Stimulated activated CD8-positive, alpha-beta memory T cell treated with anti-CD3 and anti-CD28 coated beads, Interleukin-15, amount 100 ng/mL, for 24 hours (primary cell): ENCODE data around the gene SETD1A.

ENCODE experiments used
- DNase-seq: peaks from one replicate; pipeline ENCODE4 v3.0.0-alpha.2; 2020; ENCODE audit warnings: low read depth

The SETD1A gene

DNA sequence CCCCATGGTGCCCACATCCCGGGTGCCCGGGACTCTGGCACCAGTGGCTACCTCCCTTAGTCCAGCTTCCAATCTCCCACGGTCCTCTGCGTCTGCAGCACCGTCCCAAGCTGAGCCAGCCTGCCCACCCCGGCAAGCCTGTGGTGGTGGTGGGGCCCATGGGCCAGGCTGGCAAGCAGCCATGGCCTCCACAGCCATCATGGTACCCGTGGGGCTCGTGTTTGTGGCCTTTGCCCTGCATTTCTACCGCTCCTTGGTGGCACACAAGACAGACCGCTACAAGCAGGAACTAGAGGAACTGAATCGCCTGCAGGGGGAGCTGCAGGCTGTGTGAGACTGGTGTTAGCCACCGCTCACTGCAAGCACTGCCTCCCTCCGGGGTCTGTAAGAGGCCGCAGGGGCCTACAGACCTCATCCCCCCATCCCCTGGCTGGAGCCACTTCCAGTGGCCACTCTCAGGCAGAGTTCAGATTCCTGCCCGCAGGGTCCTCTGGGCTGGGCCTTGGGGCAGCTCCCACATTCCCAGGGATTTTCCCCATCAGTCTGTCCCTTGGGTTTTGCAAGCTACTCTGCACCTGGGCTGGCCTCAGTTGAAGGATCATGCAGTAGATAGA, 3.9 kb upstream of the SETD1A start:
- DNase-seq: no peak

DNA sequence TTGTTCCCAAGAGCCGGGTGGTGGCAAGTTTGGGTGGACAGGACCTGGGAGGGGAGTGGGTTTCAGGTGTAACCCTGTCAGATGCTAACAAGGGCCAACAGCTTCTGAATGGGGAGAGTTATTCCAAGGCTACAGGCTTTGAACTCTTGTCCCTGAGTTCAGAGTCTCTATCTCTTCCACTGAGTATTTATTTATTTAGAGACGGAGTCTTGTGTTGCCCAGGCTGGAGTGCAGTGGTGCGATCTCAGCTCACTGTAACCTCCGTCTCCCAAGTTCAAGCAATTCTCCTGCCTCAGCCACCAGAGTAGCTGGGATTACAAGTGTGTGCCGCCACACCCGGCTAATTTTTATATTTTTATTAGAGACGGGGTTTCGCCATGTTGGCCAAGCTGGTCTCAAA, 2.6 kb upstream of the SETD1A start:
- DNase-seq: no peak

GRCh38 chr16:30956601-30957455, 726 bp upstream of the SETD1A start:
- peak; percentile 87 for DNase-seq

DNA sequence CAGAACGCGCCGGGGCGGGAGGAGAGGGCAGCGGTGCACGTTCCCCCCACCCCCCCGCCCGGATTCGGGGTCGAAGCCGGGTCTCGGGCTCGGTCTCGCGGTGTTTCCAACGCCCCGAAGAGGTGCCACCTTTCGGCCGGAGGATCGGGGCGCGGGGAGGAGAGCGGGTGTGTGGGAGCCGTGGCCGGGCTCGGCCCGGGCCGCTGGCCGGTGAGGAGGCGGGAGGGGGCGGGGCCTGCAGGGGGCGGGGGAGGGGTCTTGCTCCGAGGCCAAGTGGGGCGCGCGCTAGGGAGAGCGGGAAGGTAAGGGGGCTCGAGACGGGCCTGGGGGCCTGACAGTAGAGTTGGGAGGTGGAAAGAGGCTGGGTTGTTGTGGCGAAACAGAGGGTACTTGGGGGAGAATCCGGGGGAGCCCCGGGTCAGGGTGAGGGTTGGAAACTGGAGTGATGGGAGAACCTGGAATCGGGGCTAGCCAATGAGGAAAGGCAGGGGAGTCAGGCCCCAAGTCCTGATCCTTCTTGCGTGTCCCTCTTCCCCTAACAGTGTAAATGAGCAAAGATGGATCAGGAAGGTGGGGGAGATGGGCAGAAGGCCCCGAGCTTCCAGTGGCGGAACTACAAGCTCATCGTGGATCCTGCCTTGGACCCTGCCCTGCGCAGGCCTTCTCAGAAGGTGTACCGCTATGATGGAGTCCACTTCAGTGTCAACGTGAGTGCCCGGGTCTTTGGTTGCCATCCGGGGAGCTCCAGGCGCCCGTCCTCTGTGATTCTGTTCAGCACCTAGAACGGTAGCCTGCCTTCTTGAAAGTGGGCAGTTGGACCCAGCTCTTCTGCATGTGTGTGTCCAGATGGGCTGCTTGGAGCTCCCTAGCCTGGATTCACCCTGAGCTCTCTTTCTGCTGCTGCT, 873 bp downstream of the SETD1A start:
- DNase-seq: no peak

DNA sequence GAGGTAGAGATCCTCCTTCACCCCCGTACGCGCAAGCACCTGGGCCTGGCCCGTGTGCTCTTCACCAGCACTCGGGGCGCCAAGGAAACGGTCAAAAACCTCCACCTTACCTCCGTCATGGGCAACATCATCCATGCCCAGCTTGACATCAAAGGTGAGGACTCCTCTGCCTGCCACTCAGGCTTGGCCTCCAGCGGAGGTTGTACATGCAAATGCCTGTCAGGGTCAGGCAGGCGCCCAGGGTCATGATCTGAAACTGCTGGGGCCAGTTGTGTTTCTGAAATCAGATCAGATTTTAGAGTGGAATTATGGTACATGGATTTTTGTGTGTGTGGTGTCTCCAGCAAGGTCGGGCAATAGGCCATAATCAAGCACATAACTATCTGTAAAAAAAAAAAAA, 3.8 kb downstream of the SETD1A start:
- no peak for DNase-seq

DNA sequence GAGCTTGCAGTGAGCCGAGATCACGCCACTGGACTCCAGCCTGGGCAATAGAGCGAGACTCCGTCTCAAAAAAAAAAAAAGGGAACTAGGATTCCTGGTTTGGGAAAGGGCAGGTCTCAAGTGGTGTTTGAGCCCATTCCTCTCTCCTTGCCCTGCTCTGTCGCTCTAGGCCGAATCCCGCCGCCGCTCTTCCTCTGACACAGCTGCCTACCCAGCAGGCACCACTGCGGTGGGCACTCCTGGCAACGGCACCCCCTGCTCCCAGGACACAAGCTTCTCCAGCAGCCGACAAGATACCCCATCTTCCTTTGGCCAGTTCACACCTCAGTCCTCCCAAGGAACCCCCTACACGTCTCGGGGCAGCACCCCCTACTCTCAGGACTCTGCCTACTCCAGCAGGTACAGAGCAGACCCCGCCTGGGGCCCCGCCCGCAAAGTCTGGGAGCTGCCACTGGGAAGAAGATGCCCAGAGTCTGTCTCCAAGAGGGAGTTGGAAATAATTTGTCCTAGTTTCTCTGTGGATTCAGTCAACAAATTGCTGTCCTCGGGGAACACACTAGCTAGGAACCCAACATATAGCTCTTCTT, 6.5 kb downstream of the SETD1A start:
- DNase-seq: no peak

DNA sequence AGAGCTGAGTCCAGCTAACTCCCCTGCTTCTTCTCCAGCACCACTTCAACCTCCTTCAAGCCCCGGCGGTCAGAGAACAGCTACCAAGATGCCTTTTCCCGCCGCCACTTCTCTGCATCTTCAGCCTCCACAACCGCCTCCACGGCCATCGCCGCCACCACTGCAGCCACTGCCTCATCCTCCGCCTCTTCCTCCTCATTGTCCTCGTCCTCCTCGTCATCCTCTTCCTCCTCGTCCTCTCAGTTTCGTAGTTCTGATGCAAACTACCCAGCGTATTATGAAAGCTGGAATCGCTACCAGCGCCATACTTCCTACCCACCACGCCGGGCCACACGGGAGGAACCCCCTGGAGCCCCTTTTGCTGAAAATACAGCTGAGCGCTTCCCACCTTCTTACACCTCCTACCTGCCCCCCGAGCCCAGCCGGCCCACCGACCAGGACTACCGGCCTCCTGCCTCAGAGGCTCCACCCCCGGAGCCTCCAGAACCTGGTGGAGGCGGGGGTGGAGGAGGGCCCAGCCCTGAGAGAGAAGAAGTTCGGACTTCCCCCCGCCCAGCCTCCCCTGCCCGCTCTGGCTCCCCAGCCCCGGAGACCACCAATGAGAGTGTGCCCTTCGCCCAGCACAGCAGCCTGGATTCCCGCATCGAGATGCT, 7.1 kb downstream of the SETD1A start:
- DNase-seq: no peak

DNA sequence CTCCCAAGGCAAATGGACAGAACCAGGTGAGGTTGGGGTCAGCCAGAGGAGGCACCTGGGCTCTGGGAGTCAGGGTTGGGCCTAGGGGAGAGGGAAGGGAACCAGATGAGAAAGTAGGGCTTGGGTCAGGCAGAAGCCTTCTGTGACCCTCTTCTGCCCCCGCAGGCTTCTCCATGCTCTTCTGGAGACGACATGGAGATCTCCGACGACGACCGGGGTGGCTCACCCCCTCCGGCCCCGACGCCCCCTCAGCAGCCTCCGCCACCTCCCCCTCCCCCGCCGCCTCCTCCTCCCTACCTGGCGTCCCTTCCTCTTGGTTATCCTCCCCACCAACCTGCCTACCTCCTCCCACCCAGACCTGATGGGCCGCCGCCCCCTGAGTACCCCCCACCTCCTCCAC, 7.9 kb downstream of the SETD1A start:
- DNase-seq: no peak

DNA sequence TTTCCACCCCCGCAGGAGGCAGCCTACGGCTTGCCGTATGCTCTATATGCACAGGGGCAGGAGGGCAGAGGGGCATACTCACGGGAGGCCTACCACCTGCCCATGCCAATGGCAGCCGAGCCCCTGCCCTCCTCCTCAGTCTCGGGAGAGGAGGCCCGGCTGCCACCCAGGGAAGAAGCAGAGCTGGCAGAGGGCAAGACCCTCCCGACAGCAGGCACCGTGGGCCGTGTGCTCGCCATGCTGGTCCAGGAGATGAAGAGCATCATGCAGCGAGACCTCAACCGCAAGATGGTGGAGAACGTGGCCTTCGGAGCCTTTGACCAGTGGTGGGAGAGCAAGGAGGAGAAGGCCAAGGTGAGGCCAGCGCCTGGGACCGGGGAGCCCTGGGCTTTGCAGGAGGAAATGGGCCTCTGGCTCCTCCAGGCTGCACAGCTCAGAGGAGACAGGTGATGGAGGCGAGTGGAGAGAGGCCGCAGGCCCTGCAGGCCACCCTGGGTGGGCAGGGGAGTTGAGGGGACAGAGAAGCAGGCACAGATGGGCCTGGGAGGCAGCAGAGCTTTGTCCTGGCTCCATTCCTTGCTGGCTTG, 8.6 kb downstream of the SETD1A start:
- no peak for DNase-seq

DNA sequence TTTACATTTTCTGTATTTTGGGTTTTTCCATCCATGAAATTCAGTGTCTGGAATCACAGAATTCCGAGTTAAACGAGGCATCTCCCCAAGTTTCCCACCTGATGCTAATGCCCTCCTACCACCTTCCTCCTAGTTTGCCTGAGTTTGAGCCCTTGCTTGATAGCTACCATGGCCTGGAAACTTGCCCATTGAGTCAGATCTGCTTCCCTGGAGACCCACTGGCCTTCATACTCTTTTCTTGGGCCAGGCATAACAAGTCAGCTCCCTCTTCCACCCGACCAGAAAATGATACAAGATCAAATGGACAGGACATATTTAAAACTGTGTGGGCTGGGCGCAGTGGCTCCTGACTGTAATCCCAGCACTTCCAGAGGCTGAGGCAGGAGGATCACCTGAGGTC, 10.2 kb downstream of the SETD1A start:
- no peak for DNase-seq

- DNase-seq: no peak
Observed at GRCh38 chr16:30969246-30969842, 11.8 kb downstream of the SETD1A start.

- DNase-seq: no peak
Observed at GRCh38 chr16:30971298-30971697, 13.7 kb downstream of the SETD1A start.

DNA sequence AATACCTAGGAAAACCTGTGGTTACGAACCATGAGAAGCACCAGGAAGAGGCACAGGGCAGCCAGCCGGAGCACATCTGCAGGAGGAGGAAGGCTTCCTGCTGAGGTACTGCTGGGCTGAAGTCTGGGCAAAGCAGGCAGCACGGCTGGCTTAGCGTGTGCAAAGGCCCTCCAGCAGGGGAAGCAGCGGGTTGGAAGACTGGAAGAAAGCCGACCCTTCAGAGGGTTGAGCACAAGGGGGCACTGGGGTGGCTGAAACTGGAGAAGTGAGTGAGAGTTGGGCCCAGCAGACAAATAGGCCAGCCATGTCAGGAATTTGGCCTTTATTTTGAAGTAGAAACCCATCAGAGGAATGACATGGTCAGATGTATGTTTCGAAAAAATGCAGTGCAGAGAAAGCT, 15.3 kb downstream of the SETD1A start:
- DNase-seq: no peak

DNA sequence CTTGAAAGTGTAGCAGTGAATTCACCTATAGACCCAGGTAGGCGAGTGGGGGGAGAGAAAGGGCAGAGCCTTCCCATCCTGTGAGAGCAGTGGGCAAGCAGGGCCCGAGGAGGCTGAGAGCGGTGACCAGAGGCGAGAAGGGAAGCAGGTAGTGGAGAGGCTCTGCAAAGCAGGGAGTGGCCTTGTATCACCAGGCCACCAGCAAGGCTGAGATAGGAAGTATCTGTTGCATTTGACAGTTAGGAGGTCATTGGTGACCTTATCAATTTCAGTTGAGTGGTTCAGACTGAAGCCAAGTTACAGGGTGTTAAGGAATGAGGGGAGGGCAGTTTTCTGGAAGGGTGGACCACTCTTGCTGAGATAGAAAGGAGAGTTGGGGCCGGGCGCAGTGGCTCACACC, 16.8 kb downstream of the SETD1A start:
- DNase-seq: no peak

DNA sequence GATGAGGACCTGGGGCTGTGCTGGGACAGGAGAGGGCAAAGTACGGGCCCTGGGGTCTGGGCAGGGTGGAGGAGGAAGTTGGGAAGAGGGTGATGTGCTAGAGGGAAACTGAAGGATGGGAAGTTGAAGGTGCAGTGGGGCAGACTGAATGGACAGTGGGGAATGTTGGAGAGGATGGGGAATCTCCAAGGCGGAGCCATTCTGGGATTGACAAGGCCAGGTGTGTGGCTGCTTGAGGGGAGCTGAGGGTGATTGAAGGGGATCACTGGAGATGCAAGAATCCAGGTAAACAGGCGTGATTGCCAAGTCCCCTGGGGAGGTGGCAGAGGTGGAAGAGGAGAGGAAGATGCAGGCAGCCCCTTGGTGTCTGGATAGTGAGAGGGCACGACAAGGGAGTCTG, 18.9 kb downstream of the SETD1A start:
- no peak for DNase-seq

- no peak for DNase-seq
Observed at GRCh38 chr16:30977502-30977901, 19.9 kb downstream of the SETD1A start.

DNA sequence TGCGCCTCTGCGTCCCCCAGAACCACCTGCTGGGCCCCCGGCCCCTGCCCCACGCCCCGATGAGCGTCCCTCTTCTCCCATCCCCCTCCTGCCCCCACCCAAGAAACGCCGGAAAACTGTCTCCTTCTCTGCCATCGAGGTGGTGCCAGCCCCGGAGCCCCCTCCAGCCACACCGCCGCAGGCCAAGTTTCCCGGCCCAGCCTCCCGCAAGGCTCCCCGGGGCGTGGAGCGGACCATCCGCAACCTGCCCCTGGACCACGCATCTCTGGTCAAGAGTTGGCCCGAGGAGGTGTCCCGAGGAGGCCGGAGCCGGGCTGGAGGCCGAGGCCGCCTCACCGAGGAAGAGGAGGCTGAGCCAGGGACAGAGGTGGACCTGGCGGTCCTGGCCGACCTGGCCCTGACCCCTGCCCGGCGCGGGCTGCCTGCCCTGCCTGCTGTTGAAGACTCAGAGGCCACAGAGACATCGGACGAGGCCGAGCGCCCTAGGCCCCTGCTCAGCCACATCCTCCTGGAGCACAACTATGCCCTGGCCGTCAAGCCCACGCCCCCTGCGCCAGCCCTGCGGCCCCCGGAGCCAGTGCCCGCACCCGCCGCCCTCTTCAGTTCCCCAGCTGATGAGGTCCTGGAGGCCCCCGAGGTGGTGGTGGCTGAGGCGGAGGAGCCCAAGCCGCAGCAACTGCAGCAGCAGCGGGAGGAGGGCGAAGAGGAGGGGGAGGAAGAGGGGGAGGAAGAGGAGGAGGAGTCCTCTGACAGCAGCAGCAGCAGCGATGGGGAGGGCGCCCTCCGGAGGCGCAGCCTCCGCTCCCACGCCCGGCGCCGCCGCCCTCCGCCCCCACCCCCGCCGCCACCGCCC, 21.8 kb downstream of the SETD1A start:
- DNase-seq: no peak

DNA sequence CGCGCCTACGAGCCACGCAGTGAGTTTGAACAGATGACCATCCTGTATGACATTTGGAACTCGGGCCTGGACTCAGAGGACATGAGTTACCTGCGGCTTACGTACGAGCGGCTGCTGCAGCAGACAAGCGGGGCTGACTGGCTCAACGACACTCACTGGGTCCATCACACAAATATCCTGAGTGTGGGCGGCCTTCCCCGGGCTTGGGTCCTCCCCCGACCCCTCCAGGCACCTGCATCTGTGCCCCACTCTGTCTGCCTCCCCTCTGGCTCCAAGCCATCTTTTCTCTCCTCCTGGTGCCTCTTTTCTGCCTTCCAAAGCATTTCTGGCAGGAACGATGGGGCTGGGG, 22.4 kb downstream of the SETD1A start:
- no peak for DNase-seq

- no peak for DNase-seq
Observed at GRCh38 chr16:30980434-30980833, 22.9 kb downstream of the SETD1A start.

- DNase-seq: no peak
Observed at GRCh38 chr16:30980959-30981358, 23.4 kb downstream of the SETD1A start.
